GM12878 (cell line): ENCODE data around the gene KDM8. TPM values are rescaled to one million over a fixed set of nuclear protein-coding genes. Genes with fewer than 3 reads are reported as not detected.

Experiments used
- EGR1 ChIP-seq, 2 experiments: IDR thresholded peaks; 1 replicate in 1 of 2; 2 replicates in 1 of 2; pipeline ENCODE4 v1.6.1; 2011 to 2012; ENCODE audit warnings: low read depth in 2 of 2, low read length in 2 of 2, borderline replicate concordance in 1 of 2, mild to moderate bottlenecking in 1 of 2, moderate library complexity in 1 of 2
- HCFC1 ChIP-seq: fragments of 150-350 bp; IDR thresholded peaks from 2 replicates; pipeline ENCODE4 v1.6.1; 2014; ENCODE audit warnings: low read length
- POLR2AphosphoS2 ChIP-seq: IDR thresholded peaks from 2 replicates; pipeline ENCODE4 v1.6.1; 2011; ENCODE audit warnings: low read depth, mild to moderate bottlenecking, low read length, improper control_type of control experiment, moderate library complexity
- SMAD1 ChIP-seq: fragments of 450-650 bp; IDR thresholded peaks from 2 replicates; pipeline ENCODE4 v1.6.1; 2018; ENCODE audit warnings: mild to moderate bottlenecking, low read depth; ENCODE audit not compliant: partially characterized antibody
- TCF12 ChIP-seq: IDR thresholded peaks from 2 replicates; pipeline ENCODE4 v1.6.1; 2011; ENCODE audit warnings: low read depth, mild to moderate bottlenecking, low read length
- ZZZ3 ChIP-seq: IDR thresholded peaks from 2 replicates; pipeline ENCODE4 v1.6.1; 2011; ENCODE audit warnings: low read depth; ENCODE audit not compliant: control insufficient read depth, insufficient read length
- polyA plus RNA-seq, 11 experiments: library from polyadenylated mRNA; depleted of rRNA in 4 of 11; unstranded in 6 of 11; stranded (reverse) in 5 of 11; fragments of >200 nt; fragmentation: Nextera tagmentation in 4 of 11; fragmentation: Illumina TruSeq in 1 of 11; extraction: Ambion mirVana in 4 of 11; extraction: Trizol in 1 of 11; gene quantifications; 1 replicate in 1 of 11; 2 replicates in 10 of 11; pipeline versions ENCODE4 v1.2.1 to v1.2.3, GENCODE V29; 2011 to 2016; ENCODE audit warnings: inconsistent platforms in 2 of 11, missing spikeins in 2 of 11, low read depth in 1 of 11
- total RNA-seq, 4 experiments: library from RNA; depleted of rRNA in 3 of 4; stranded (reverse); fragments of >200 nt in 3 of 4; fragmentation: Illumina TruSeq in 1 of 4; extraction: Trizol in 1 of 4; gene quantifications; 2 replicates each; pipeline versions ENCODE4 v1.2.1 to v1.2.3, GENCODE V29; 2013 to 2021
- TF ChIP-seq, protein P1 (sequence below): fragments of 450-650 bp; formaldehyde crosslinking; IDR thresholded peaks from 2 replicates; pipeline ENCODE4 v1.5.0; 2022; ENCODE audit warnings: mild to moderate bottlenecking, missing genetic modification characterization
- TF ChIP-seq, protein P2 (sequence below): fragments of 450-650 bp; IDR thresholded peaks from 2 replicates; pipeline ENCODE4 v1.6.1; 2018; ENCODE audit warnings: mild to moderate bottlenecking, low read depth, moderate library complexity; ENCODE audit not compliant: partially characterized antibody
- TF ChIP-seq, protein P3 (sequence below): IDR thresholded peaks from 2 replicates; pipeline ENCODE4 v1.6.1; 2012; ENCODE audit warnings: mild to moderate bottlenecking, low read depth, low read length

Gene KDM8
- total and polyA plus RNA-seq, 10 of the 15 experiments (the other 5 are each of a cell fraction or from before 2014, with no cell fraction given) = 0.79 to 8.9 (median 5.8) TPM

DNA sequence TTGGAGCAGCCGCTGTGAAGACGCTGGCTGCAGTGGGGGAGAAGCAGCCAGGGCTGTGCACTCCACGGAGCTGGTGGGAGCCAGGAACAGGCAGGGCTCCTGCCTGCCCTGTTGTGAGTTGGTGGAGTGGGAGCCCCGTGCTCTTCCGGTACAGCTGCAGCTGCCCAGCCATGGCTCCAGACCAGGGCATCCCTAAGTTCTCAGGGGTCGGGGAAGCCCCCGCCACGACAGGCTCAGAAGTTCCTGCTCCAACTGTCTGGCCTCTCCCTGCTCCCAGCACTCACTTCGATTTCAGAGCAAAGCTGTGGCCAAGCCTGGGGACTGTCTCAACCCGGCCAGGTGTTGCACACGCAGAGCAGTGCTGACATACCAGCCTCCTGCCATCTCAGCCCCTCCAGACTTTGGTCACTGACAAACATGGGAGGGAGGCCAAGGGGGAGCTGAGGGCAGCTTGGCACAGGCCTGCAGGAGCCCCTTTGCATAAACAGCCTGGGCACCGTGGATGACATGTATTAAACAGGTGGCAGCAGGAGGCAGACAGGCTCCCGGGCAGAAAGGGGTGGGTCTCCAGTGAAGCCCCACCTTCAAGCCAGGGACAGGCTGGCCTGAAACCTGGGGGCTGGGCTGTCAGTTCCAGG lies 13.9 kb upstream of the KDM8 start (continued):
- TF ChIP-seq, protein P1, sequence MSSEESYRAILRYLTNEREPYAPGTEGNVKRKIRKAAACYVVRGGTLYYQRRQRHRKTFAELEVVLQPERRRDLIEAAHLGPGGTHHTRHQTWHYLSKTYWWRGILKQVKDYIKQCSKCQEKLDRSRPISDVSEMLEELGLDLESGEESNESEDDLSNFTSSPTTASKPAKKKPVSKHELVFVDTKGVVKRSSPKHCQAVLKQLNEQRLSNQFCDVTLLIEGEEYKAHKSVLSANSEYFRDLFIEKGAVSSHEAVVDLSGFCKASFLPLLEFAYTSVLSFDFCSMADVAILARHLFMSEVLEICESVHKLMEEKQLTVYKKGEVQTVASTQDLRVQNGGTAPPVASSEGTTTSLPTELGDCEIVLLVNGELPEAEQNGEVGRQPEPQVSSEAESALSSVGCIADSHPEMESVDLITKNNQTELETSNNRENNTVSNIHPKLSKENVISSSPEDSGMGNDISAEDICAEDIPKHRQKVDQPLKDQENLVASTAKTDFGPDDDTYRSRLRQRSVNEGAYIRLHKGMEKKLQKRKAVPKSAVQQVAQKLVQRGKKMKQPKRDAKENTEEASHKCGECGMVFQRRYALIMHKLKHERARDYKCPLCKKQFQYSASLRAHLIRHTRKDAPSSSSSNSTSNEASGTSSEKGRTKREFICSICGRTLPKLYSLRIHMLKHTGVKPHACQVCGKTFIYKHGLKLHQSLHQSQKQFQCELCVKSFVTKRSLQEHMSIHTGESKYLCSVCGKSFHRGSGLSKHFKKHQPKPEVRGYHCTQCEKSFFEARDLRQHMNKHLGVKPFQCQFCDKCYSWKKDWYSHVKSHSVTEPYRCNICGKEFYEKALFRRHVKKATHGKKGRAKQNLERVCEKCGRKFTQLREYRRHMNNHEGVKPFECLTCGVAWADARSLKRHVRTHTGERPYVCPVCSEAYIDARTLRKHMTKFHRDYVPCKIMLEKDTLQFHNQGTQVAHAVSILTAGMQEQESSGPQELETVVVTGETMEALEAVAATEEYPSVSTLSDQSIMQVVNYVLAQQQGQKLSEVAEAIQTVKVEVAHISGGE = no peak
- TF ChIP-seq, protein P2, sequence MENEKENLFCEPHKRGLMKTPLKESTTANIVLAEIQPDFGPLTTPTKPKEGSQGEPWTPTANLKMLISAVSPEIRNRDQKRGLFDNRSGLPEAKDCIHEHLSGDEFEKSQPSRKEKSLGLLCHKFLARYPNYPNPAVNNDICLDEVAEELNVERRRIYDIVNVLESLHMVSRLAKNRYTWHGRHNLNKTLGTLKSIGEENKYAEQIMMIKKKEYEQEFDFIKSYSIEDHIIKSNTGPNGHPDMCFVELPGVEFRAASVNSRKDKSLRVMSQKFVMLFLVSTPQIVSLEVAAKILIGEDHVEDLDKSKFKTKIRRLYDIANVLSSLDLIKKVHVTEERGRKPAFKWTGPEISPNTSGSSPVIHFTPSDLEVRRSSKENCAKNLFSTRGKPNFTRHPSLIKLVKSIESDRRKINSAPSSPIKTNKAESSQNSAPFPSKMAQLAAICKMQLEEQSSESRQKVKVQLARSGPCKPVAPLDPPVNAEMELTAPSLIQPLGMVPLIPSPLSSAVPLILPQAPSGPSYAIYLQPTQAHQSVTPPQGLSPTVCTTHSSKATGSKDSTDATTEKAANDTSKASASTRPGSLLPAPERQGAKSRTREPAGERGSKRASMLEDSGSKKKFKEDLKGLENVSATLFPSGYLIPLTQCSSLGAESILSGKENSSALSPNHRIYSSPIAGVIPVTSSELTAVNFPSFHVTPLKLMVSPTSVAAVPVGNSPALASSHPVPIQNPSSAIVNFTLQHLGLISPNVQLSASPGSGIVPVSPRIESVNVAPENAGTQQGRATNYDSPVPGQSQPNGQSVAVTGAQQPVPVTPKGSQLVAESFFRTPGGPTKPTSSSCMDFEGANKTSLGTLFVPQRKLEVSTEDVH = no peak
- no peak for TF ChIP-seq ZZZ3
- no peak for TF ChIP-seq POLR2AphosphoS2
- TF ChIP-seq TCF12 = no peak
- no peak for TF ChIP-seq SMAD1
- TF ChIP-seq, protein P3, sequence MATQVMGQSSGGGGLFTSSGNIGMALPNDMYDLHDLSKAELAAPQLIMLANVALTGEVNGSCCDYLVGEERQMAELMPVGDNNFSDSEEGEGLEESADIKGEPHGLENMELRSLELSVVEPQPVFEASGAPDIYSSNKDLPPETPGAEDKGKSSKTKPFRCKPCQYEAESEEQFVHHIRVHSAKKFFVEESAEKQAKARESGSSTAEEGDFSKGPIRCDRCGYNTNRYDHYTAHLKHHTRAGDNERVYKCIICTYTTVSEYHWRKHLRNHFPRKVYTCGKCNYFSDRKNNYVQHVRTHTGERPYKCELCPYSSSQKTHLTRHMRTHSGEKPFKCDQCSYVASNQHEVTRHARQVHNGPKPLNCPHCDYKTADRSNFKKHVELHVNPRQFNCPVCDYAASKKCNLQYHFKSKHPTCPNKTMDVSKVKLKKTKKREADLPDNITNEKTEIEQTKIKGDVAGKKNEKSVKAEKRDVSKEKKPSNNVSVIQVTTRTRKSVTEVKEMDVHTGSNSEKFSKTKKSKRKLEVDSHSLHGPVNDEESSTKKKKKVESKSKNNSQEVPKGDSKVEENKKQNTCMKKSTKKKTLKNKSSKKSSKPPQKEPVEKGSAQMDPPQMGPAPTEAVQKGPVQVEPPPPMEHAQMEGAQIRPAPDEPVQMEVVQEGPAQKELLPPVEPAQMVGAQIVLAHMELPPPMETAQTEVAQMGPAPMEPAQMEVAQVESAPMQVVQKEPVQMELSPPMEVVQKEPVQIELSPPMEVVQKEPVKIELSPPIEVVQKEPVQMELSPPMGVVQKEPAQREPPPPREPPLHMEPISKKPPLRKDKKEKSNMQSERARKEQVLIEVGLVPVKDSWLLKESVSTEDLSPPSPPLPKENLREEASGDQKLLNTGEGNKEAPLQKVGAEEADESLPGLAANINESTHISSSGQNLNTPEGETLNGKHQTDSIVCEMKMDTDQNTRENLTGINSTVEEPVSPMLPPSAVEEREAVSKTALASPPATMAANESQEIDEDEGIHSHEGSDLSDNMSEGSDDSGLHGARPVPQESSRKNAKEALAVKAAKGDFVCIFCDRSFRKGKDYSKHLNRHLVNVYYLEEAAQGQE = no peak
- TF ChIP-seq EGR1 (IDR thresholded peaks at IDR 0.05; ENCODE audit: borderline replicate concordance in 1 of 2, low read depth in 2 of 2, low read length in 2 of 2) = no peak
- no peak for TF ChIP-seq HCFC1
- TF ChIP-seq, all 136 proteins: peak for 0
